GM18505 (cell line): ENCODE measurements around the gene THUMPD3.

Experiments
- ATAC-seq: cut with Tn5 transposase; IDR thresholded peaks from one replicate; pipeline ENCODE4 v1.9.1; 2021; ENCODE audit not compliant: unreplicated experiment
- POLR2A ChIP-seq: IDR thresholded peaks from 4 replicates; pipeline ENCODE4 v1.6.1; 2011; ENCODE audit warnings: borderline replicate concordance; ENCODE audit not compliant: insufficient read depth, insufficient read length; ENCODE audit errors: extremely low read depth

Gene THUMPD3

DNA sequence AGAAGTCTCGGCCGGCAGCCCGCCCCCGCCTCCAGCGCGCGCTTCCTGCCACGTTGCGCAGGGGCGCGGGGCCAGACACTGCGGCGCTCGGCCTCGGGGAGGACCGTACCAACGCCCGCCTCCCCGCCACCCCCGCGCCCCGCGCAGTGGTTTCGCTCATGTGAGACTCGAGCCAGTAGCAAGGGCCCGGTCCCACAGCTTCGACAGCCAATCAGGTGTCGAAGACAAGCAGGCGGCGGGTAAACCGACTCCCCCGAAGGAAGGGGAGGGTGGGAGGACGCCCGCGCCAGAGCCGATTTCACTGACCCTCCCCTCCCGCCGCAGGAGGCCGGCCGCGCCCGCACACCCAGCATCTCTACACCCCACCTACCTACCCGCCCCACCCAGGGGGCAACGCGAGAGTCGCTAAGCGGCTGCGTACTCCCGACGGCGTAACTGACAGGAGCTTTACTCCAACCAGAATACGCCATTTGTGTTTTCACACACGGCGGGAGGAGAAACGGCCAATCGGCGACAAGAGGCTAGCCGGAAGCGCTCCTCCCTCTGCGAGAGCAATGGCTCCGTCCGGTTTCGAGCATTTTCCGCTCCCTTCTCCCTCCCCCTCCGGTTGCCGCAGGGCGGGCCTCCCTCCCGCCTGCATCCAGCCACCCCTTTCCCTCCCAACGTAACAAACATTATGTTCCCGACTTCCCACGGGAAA, 33.9 kb downstream of the THUMPD3 start:
- TF ChIP-seq POLR2A: no peak
- ATAC-seq: peak; percentile 67

DNA sequence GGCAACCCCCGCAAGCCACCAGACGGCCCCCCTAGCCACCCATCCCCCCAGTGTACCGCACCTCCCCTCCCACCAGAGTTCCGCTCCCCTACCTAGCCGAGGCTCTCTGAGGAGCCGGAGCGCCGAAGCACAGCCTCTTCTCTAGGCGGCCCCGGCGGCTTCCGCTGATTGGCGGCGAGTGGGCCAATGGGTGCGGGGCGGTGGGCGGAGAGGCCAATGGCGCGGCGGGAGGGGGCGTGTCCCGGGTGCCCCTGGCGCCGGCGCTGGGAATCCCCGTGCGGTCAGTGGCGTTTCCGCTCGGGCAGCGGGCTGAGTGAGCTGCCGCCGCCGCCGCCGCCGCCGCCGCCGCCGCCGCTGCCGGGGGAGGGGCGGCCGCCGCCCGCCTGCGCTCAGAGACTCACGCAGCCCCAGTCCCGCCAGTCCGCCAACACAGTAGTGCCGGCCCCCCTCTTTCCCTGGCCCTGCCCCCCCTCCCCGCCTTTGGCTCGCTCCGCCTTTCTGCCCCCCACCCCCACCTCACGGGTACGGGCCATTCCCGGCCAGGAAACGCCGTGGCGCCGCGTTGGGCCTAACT, 34.6 kb downstream of the THUMPD3 start, which contains the start of gene SETD5:
TSS of gene SETD5 (plus strand) at position 284 of the 574 bp plus-strand sequence. CDS start 31,324 bp downstream, outside the sequence.
- peak; percentile 97 for TF ChIP-seq POLR2A
- peak; percentile 53 for ATAC-seq

DNA sequence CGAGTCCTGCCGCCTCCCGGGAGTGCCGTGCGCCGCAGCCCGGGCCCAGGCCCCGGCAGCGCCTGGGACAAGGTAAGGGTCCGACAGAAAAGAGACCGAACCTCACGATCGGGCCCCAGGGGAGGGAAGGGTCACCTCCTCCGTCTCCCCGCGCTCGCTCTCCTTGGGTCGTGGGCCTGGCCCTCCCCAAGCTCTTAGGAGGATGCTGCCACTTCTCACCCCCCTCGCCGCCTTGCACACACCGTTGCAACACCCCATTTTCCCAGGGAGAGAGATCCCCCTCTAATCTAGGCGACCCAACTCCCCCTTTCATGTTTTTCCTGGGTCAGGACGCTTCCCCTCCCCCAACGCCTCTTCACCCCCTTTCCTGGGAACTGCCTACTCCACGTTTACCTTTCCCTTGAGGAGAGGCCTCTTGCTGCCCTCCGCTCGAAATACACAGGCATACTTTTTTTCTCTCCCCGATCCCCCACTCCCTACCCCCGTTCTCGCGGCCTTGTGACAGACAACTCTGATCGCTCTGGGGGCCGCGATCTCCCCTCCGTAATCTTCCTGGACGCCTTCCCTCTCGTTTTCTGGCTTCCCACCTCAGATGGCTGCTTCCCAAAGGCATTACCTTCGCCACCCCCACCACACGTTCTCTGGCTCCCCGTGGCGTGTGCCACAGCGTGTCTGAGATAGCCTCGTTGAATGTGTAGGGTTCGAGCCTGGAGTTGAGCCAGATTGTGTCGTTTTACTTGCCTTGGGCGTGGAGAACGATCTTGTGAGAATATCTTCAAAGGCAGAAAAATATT, 35.2 kb downstream of the THUMPD3 start:
- TF ChIP-seq POLR2A: no peak
- ATAC-seq: no peak

DNA sequence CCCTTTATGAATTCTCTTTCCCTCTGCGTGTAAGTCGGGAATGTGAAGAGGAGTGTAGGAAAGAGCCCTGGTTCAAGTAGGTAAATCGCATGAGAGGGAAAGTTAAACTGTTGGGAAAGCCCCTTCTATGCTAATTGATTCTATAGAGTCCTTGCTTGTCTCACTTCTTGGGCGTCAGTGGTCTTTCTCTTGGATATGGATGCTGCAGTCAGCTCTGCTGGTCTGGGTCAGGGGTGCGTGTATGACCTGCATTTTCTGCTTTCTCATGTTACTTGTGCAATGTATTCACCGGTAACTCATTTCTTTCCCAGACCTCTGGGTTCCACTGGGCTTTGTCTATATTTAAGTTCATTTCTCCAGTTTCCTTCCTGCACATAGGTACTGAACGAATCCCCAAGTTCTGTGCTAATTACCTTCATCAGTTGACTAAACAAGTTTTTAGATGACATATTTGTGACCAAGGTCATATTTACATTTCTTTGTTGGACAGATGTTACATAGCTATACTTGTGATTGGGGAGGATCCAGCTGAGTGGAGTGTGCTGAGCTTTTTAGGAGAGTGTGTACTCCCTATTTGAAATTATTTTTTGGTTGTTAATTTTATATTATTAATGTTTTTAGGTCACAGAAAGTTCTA, 36.0 kb downstream of the THUMPD3 start:
- ATAC-seq: no peak

DNA sequence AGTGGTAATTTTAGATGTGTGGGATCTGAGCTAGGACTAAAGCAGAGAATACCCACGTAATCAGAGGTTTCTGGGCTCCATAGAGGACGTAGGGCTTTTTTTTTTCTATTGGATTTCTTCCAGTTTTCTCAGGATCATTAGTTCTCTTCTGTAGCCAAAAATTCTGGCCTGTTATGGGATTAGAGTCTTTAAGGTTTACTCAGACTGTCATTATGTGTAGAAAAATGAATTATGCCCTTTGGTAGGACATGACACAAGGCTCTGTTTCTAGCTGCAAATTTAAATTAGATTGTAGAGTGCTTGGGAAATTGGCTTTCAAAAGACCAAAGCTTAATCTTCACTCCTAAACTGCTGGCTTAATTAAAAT, 36.5 kb downstream of the THUMPD3 start:
- TF ChIP-seq POLR2A: no peak
- ATAC-seq: no peak

More for the DNA sequence above, 36.0 kb downstream of the THUMPD3 start:
- no peak for TF ChIP-seq POLR2A

DNA sequence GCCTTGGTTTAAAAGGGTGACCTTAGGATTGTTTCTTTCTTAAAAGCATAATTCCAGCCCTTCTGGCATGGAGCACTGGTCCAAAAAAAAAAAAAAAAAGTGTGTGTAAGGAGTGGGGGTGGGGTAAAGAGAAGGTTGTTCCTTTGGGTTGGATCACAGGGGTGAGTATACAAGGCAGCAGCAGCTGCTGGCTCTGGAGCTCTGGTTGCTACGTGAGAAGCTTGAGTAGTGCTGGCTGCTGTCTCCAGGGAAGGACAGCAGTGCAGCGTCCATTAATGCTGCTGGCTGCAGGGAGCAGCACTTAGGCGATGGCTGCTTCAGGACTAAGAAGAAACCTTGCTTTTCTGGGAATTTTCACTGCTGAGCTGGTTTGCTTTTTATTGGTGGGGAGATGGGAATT, 36.9 kb downstream of the THUMPD3 start:
- ATAC-seq: no peak
- no peak for TF ChIP-seq POLR2A

DNA sequence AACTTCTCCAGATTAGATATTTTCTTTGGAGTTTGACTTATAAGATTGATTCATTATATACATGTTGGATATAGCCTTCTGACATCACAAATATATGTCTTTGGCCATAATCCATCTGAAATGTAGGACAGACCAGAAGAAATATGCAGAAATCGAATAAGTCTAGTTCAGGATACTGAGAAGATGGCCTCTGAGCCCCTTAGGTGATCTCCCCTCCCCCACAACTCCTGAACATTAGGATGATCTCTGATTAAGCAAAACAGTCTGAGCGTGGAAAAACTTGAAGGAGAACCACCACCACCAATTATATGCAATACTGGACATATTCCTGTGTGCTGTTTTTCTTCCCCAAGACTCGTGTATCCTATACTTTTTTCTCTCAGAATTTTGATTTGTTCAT, 37.8 kb downstream of the THUMPD3 start:
- TF ChIP-seq POLR2A: no peak
- no peak for ATAC-seq

DNA sequence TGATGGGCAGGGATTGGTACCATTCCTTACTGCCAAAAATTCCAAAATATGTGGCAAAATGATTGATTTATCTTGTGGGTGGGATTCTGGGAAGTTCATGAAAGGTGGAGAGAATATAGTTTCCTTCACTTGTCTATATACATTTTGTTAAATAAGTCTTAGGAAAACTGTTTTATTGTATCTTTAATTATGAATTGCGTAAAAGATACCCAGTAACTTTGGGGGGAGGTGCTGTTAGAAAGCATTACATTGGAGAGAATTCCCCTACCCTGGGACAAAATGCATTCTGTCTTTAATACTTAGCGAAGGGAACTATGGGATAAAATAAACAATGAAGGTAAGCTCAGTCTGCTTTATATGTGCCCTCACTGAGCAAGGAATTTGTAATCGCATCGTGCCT, 39.1 kb downstream of the THUMPD3 start:
- no peak for ATAC-seq
- TF ChIP-seq POLR2A: no peak

DNA sequence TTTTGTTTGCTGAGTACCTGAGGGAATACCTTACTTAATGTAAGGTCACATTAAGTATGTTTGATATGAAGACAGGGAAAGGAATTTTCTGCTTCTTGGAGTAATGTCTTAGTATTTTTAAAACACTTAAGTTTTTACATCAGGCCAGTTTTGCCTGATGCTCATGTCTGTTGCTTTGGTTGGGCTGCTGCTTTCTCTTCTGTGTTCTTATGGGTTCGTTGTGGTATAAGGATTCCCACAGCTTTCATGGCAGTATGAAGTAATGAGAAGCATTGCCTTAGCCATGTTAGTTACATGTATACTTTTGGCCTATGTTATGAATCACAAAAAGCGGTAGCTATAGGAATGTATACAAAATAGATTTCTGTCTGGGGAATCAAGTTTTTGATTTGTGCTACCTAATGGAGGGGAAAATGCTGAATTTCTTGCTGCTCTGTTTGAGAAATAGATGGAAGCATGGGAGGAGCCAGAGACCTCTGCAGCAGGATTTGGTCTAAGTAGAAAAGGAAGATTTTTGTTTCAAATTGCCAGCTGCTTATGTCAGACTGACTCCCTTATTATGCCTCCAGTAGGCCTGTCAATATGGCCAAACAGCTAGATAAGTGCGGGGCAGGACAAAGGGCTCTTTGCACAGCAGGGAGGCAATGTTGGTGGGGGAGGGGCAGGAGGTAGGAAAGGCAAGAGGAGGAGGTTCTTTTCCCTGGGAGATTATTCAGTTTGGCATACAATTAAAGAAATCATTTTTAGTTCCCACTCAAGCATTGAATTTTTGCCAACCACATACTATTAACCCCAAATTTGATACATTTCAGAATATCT, 39.8 kb downstream of the THUMPD3 start:
- no peak for TF ChIP-seq POLR2A
- ATAC-seq: no peak

DNA sequence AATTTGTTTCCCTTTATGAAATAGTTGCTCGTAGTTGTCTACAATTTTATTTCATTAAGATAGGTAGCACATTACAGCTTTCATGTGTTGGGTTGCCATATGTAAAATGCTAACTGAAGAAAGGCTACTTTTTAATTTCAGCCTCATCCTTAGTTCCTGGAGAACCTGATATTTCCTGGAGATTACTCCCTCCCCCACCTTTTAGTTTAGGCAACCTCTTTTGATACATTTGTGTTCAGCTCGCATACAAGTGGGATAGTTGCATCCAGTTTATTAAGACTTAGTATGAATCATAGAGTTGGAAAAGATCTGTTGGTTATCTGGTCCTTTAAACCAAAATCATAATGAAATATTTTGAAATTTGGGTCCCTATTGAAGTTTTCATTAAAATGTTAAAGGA, 40.6 kb downstream of the THUMPD3 start:
- ATAC-seq: no peak
- no peak for TF ChIP-seq POLR2A

DNA sequence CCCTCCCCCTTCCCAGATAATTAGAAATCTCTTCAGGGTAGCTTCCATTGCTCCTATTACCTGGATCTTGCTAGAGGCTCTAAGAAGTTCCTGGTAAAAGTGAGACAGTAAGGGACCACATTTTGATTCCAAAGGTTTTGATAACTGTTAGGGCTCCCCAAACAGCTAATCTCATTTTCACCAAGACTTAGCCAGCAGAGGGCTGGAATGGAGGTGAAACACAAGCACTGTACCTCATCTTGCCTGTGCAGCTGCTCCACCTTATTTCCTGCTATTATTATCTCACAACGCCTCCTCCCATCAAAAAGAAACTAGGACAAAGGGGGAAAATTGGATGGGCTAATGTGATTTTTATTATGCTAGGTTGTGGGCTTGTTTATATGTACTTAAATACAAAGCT, 41.8 kb downstream of the THUMPD3 start:
- TF ChIP-seq POLR2A: no peak
- no peak for ATAC-seq

DNA sequence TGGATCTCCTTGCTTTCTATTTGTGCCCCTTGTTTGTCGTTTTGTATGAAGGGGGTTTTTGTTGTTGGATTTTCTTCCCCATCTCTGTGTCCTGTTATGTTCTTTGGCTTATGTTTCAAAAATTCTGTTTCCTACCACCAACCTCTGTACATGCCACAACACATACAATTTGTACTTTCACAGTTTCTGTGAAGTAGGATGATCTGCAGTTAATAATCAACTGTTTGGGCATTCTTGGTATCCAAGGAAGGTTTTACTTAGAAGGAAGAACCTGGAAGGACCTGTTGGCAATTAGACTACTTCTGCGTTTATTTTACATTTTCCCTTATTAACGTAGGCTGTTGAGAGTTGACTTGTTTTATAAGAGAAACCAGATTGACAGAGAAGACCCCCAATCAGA, 42.9 kb downstream of the THUMPD3 start:
- no peak for ATAC-seq
- TF ChIP-seq POLR2A: no peak
